ENCODE measurements around the gene PCSK1N. TPM values are rescaled to one million over a fixed set of nuclear protein-coding genes. Genes with fewer than 3 reads are reported as not detected.
A peak's percentile ranks its signal among the peaks of the same experiment; 100 is the strongest.
"Not testable (repeated sequence)": the region's sequence is repeated elsewhere in the genome, so short reads cannot be mapped to it uniquely, and the experiment has no call there.

The PCSK1N gene
- not detected in 2 replicates for total RNA-seq (2014; rRNA removed; shearing (Covaris generic))
- total RNA-seq (2022), result not detected in 2 replicates
- Bru-seq, nascent RNA, result not detected
- BruChase-seq, experiment 1, labeled RNA remaining after a 6-hour chase, result not detected
- BruChase-seq, experiment 2, labeled RNA remaining after a 2-hour chase, result percentile 14 among the genes with signal in this experiment
- long read RNA-seq, result 0 reads

GRCh38 chrX:48835524-48836329, at the start of gene PCSK1N:
TSS of gene PCSK1N (minus strand) at chrX:48835610. CDS start at chrX:48835532, 78 bp downstream.
- Histone ChIP-seq H3K4me2 (ENCODE audit: low read length) (peak within 1 kb of the TSS; percentile 4; the same call in 1 of the 2 replicates), H3K4me1 (ENCODE audit: insufficient read depth, low read length, poor library complexity, severe bottlenecking) (no peaks in the 10 kb centered on the region), H3K4me3 (ENCODE audit: low read depth, low read length, poor library complexity, severe bottlenecking) (no peak within 1 kb of the TSS), H3K36me3 (ENCODE audit: insufficient read depth, low read length) (no peaks in the 10 kb centered on the region), H3K9me3 (ENCODE audit: low read length) (no peaks in the 10 kb centered on the region), H4K20me1 (ENCODE audit: insufficient read depth, low read length) (no peaks in the 10 kb centered on the region), H2AFZ (ENCODE audit: low read length) (no peak within 1 kb of the TSS), H3K27ac (ENCODE audit: low read depth, low read length, poor library complexity, severe bottlenecking) (no peak within 1 kb of the TSS), H3K79me2 (ENCODE audit: insufficient read depth, low read depth, low read length) (no peaks in the 10 kb centered on the region), H3K9me2 (ENCODE audit: insufficient read depth, low read length) (no peaks in the 10 kb centered on the region)
- no TSS peak for BruUV-seq (replicated peaks)
- no peak for DNase-seq (ENCODE audit: low spot score)
- TF ChIP-seq CTCF (conservative IDR thresholded peaks at IDR 0.05; ENCODE audit: low read length) (no peak), EZH2phosphoT487 (IDR thresholded peaks at IDR 0.05; ENCODE audit: borderline replicate concordance, low read depth, low read length) (no peak)
- CTCF ChIA-PET (ENCODE audit: unreplicated experiment), result no interaction called here
- intact Hi-C loops (cut with micrococcal nuclease; ENCODE audit: unreplicated experiment), result no loop called here
- POLR2A ChIA-PET, result interaction anchor here (0.6 to 0.7 kb wide), 2 partner anchors 182 to 606 kb away, joined by 3 read pairs; no protein-coding TSS in a partner anchor

GRCh38 chrX:48883729-48884128, 48.3 kb upstream of the PCSK1N start:
- DNase-seq (ENCODE audit: low spot score), result no peak
- Histone ChIP-seq H3K79me2 (ENCODE audit: insufficient read depth, low read depth, low read length) (no peaks in the 10 kb centered on the region), H3K4me1 (ENCODE audit: insufficient read depth, low read length, poor library complexity, severe bottlenecking) (no peaks in the 10 kb centered on the region), H3K4me3 (ENCODE audit: low read depth, low read length, poor library complexity, severe bottlenecking) (no peak overlapping the region), H3K36me3 (ENCODE audit: insufficient read depth, low read length) (no peaks in the 10 kb centered on the region), H3K27ac (ENCODE audit: low read depth, low read length, poor library complexity, severe bottlenecking) (no peak overlapping the region), H2AFZ (ENCODE audit: low read length) (no peak overlapping the region), H3K4me2 (ENCODE audit: low read length) (no peak overlapping the region), H3K9me2 (ENCODE audit: insufficient read depth, low read length) (no peaks in the 10 kb centered on the region), H3K9me3 (ENCODE audit: low read length) (no peaks in the 10 kb centered on the region), H4K20me1 (ENCODE audit: insufficient read depth, low read length) (no peaks in the 10 kb centered on the region)
- CTCF ChIA-PET (ENCODE audit: unreplicated experiment), result no interaction called here
- intact Hi-C loops (cut with micrococcal nuclease; ENCODE audit: unreplicated experiment), result no loop called here
- POLR2A ChIA-PET, result interaction anchor here (0.6 to 0.7 kb wide), 3 partner anchors 10 to 274 kb away, joined by 3 to 4 read pairs (median 4); no protein-coding TSS in a partner anchor
- no TSS peak for BruUV-seq (replicated peaks)
- TF ChIP-seq EZH2phosphoT487 (IDR thresholded peaks at IDR 0.05; ENCODE audit: borderline replicate concordance, low read depth, low read length) (no peak), CTCF (conservative IDR thresholded peaks at IDR 0.05; ENCODE audit: low read length) (no peak)

- CTCF ChIA-PET (ENCODE audit: unreplicated experiment); H3K4me3 ChIP-seq (ENCODE audit: low read depth, low read length, poor library complexity, severe bottlenecking); H3K27ac ChIP-seq (ENCODE audit: low read depth, low read length, poor library complexity, severe bottlenecking); H3K36me3 ChIP-seq (ENCODE audit: insufficient read depth, low read length); intact Hi-C loops (cut with micrococcal nuclease; ENCODE audit: unreplicated experiment); H3K79me2 ChIP-seq (ENCODE audit: insufficient read depth, low read depth, low read length); H3K9me3 ChIP-seq (ENCODE audit: low read length); H4K20me1 ChIP-seq (ENCODE audit: insufficient read depth, low read length); POLR2A ChIA-PET; H3K4me2 ChIP-seq (ENCODE audit: low read length); H3K4me1 ChIP-seq (ENCODE audit: insufficient read depth, low read length, poor library complexity, severe bottlenecking); H2AFZ ChIP-seq (ENCODE audit: low read length); H3K9me2 ChIP-seq (ENCODE audit: insufficient read depth, low read length); BruUV-seq (replicated peaks); DNase-seq (ENCODE audit: low spot score): not testable (repeated sequence)
These were observed 41.5 kb upstream of the PCSK1N start for GRCh38 chrX:48876944-48877343.

GRCh38 chrX:48872017-48872416, 36.6 kb upstream of the PCSK1N start:
- intact Hi-C loops (cut with micrococcal nuclease; ENCODE audit: unreplicated experiment); H3K27ac ChIP-seq (ENCODE audit: low read depth, low read length, poor library complexity, severe bottlenecking); H3K4me3 ChIP-seq (ENCODE audit: low read depth, low read length, poor library complexity, severe bottlenecking); H3K9me3 ChIP-seq (ENCODE audit: low read length); H4K20me1 ChIP-seq (ENCODE audit: insufficient read depth, low read length); CTCF ChIA-PET (ENCODE audit: unreplicated experiment); H3K9me2 ChIP-seq (ENCODE audit: insufficient read depth, low read length); H3K36me3 ChIP-seq (ENCODE audit: insufficient read depth, low read length); H3K4me2 ChIP-seq (ENCODE audit: low read length); H2AFZ ChIP-seq (ENCODE audit: low read length); H3K79me2 ChIP-seq (ENCODE audit: insufficient read depth, low read depth, low read length); DNase-seq (ENCODE audit: low spot score); H3K4me1 ChIP-seq (ENCODE audit: insufficient read depth, low read length, poor library complexity, severe bottlenecking); BruUV-seq (replicated peaks); POLR2A ChIA-PET: not testable (repeated sequence)
